K562 (cell line): ENCODE measurements around the gene RNF19B. TPM values are rescaled to one million over a fixed set of nuclear protein-coding genes. Genes with fewer than 3 reads are reported as not detected.
A peak's percentile ranks its signal among the peaks of the same experiment; 100 is the strongest.

Experiments
- ATAC-seq: fragments of 200-7000 bp; cut with Tn5 transposase; 3 replicates; pipeline ENCODE4 v1.9.1; 2020; ENCODE audit warnings: moderate library complexity
- BruUV-seq: library from RNA; stranded (reverse); fragments of 400-500 nt; replicated peaks from 2 replicates; lab custom pipeline; 2021; lab: Mats Ljungman, UMichigan
- CTCF ChIA-PET: fragments of 300-600 bp; formaldehyde crosslinking; extraction: SDS; loops from one replicate; lab custom pipeline; 2021; ENCODE audit warnings: low intra/inter-chr PET ratio; lab: Yijun Ruan, JAX
- POLR2A ChIA-PET: fragments of 300-600, 350-650 bp; sonication (Branson Sonifier 250); formaldehyde crosslinking; extraction: SDS; loops from one replicate; lab custom pipeline; 2021; ENCODE audit warnings: antibody characterized with exemption, inconsistent platforms; lab: Yijun Ruan, JAX
- DNase-seq, 4 experiments: peaks; one replicate each; pipeline versions ENCODE4 v3.0.0 to v3.0.0-alpha.2; 2011 to 2018; ENCODE audit warnings: low spot score in 3 of 4, mixed read lengths in 3 of 4; ENCODE audit errors: extremely low read depth in 1 of 4
- FAIRE-seq: peaks from 2 replicates; lab custom pipeline; 2011; peaks lifted over from hg19 to GRCh38; lab: Jason Lieb, UNC
- H2AFZ ChIP-seq: 2 replicates; pipeline ENCODE4 v1.6.0; 2011; ENCODE audit warnings: low read depth, low read length, control low read depth, inconsistent platforms
- H3K27ac ChIP-seq: fragments of 200-600 bp; 3 replicates; pipeline ENCODE4 v1.8.0; 2011; ENCODE audit warnings: low read depth, mild to moderate bottlenecking, control low read depth, inconsistent platforms, low read length, moderate library complexity, mixed read lengths; ENCODE audit errors: extremely low read depth
- H3K27me3 ChIP-seq, 2 experiments: fragments of 300-600 bp in 1 of 2; 2 replicates in 1 of 2; 3 replicates in 1 of 2; pipeline versions ENCODE4 v1.6.0 to v1.8.0; 2011; ENCODE audit warnings: inconsistent platforms in 2 of 2, low read length in 2 of 2, mild to moderate bottlenecking in 1 of 2, mixed read lengths in 1 of 2, moderate library complexity in 1 of 2; ENCODE audit not compliant: control insufficient read depth in 2 of 2, insufficient read depth in 2 of 2
- H3K36me3 ChIP-seq: fragments of 300-600 bp; 3 replicates; pipeline ENCODE4 v1.8.0; 2011; ENCODE audit warnings: mild to moderate bottlenecking, low read length, inconsistent platforms; ENCODE audit not compliant: control insufficient read depth, insufficient read depth
- H3K4me1 ChIP-seq, 2 experiments: fragments of 200-600 bp in 1 of 2; replicated peaks in 1 of 2; 2 replicates in 1 of 2; 3 replicates in 1 of 2; pipeline versions ENCODE4 v1.5.1 to v1.8.0; 2011; ENCODE audit warnings: inconsistent platforms in 2 of 2, low read length in 2 of 2, mild to moderate bottlenecking in 1 of 2, mixed read lengths in 1 of 2, moderate library complexity in 1 of 2; ENCODE audit not compliant: control insufficient read depth in 2 of 2, insufficient read depth in 2 of 2
- H3K4me2 ChIP-seq: 2 replicates; pipeline ENCODE4 v1.6.1; 2011; ENCODE audit warnings: low read length, control low read depth, inconsistent platforms, mixed read lengths; ENCODE audit not compliant: insufficient read depth
- H3K4me3 ChIP-seq: fragments of 200-600 bp; sonication (generic), shearing (Covaris generic); 2 replicates; pipeline ENCODE4 v1.5.1; 2016; ENCODE audit warnings: control low read depth, inconsistent platforms
- H3K79me2 ChIP-seq: fragments of 200-600 bp; 3 replicates; pipeline ENCODE4 v1.8.0; 2011; ENCODE audit warnings: low read length, inconsistent platforms; ENCODE audit not compliant: control insufficient read depth, insufficient read depth
- H3K9ac ChIP-seq, 2 experiments: 2 replicates each; pipeline versions ENCODE4 v1.6.0 to v1.6.1; 2011; ENCODE audit warnings: low read depth in 2 of 2, low read length in 2 of 2, control low read depth in 1 of 2, inconsistent platforms in 1 of 2, mild to moderate bottlenecking in 1 of 2, mixed read lengths in 1 of 2; ENCODE audit not compliant: insufficient read depth in 1 of 2
- H3K9me1 ChIP-seq: one replicate; pipeline ENCODE4 v1.6.0; 2011; ENCODE audit warnings: inconsistent platforms, mild to moderate bottlenecking, low read length, moderate library complexity; ENCODE audit not compliant: control insufficient read depth, insufficient read depth
- H3K9me3 ChIP-seq: replicated peaks from 2 replicates; pipeline ENCODE4 v1.5.1; 2011; ENCODE audit warnings: low read depth, low read length, inconsistent platforms; ENCODE audit not compliant: control insufficient read depth, insufficient read depth
- H4K20me1 ChIP-seq: replicated peaks from 2 replicates; pipeline ENCODE4 v1.6.1; 2011; ENCODE audit warnings: low read length, inconsistent platforms, mixed read lengths; ENCODE audit not compliant: control insufficient read depth, insufficient read depth
- GATAD2B ChIP-seq: fragments of 450-650 bp; IDR thresholded peaks from 2 replicates; pipeline ENCODE4 v1.6.1; 2017; ENCODE audit warnings: mild to moderate bottlenecking, borderline replicate concordance
- MECOM ChIP-seq: fragments of 250-450 bp; sonication (Bioruptor Pico); IDR thresholded peaks from 2 replicates; pipeline ENCODE4 v1.8.0; 2022; ENCODE audit warnings: inconsistent platforms
- MTA2 ChIP-seq: fragments of 450-650 bp; IDR thresholded peaks from 2 replicates; pipeline ENCODE4 v1.6.1; 2016; ENCODE audit warnings: low read depth
- NCOA6 ChIP-seq: fragments of 450-650 bp; IDR thresholded peaks from 2 replicates; pipeline ENCODE4 v1.6.1; 2017; ENCODE audit warnings: mild to moderate bottlenecking
- POLR2AphosphoS2 ChIP-seq: IDR thresholded peaks from 2 replicates; pipeline ENCODE4 v1.6.1; 2012; ENCODE audit warnings: low read length, improper control_type of control experiment
- POLR2AphosphoS5 ChIP-seq: IDR thresholded peaks from 2 replicates; pipeline ENCODE4 v1.6.1; 2011; ENCODE audit warnings: mild to moderate bottlenecking, low read depth, low read length, moderate library complexity; ENCODE audit not compliant: control insufficient read depth, insufficient read depth
- ZNF124 ChIP-seq: sonication (generic); formaldehyde crosslinking; IDR thresholded peaks from 2 replicates; pipeline ENCODE4 v1.8.1; 2022; ENCODE audit warnings: missing genetic modification reagents
- ZNF740 ChIP-seq, 3 experiments: fragments of 200-800 bp in 1 of 3; sonication (Bioruptor generic) in 1 of 3; sonication (generic) in 1 of 3; formaldehyde crosslinking in 1 of 3; IDR thresholded peaks; 2 replicates each; pipeline versions ENCODE4 v1.6.1 to v1.8.0; 2016 to 2022; ENCODE audit warnings: mild to moderate bottlenecking in 2 of 3, missing compliant biosample characterization in 2 of 3, missing genetic modification characterization in 2 of 3, missing genetic modification reagents in 1 of 3
- WGBS: fragments of 100-300 bp; shearing (Covaris generic); methylation state at CpG from one replicate; pipeline ENCODE4 v1.1.6; 2016; ENCODE audit warnings: low coverage, mixed read lengths; ENCODE audit not compliant: insufficient coverage; ENCODE audit errors: missing lambda C conversion rate; 5-methylcytosine and 5-hydroxymethylcytosine counted together
- in situ Hi-C: fragments of 300-500 bp; cut with MboI; formaldehyde crosslinking; loops from 4 replicates; pipeline ENCODE4 v1.15.0; 2018; ENCODE audit warnings: inconsistent platforms, mixed read lengths
- intact Hi-C: fragments of 100-400 bp; cut with micrococcal nuclease; formaldehyde crosslinking; loops from 2 replicates; pipeline ENCODE4 v1.14.2; 2022
- polyA plus RNA-seq, 8 experiments: library from polyadenylated mRNA; depleted of rRNA in 4 of 8; stranded (reverse) in 5 of 8; unstranded in 3 of 8; fragments of >200 nt; fragmentation: Nextera tagmentation in 2 of 8; fragmentation: Illumina TruSeq in 1 of 8; extraction: Ambion mirVana in 2 of 8; extraction: Trizol in 1 of 8; gene quantifications; 2 replicates each; pipeline versions ENCODE4 v1.2.1 to v1.2.3, GENCODE V29; 2011 to 2014; ENCODE audit warnings: inconsistent platforms in 1 of 8, missing spikeins in 1 of 8
- total RNA-seq, 7 experiments: library from RNA; depleted of rRNA in 6 of 7; stranded (reverse); fragments of >200 nt in 6 of 7; fragmentation: Illumina TruSeq in 2 of 7; extraction: Trizol in 2 of 7; gene quantifications; 2 replicates each; pipeline versions ENCODE4 v1.2.1 to v1.2.3, GENCODE V29; 2011 to 2021; ENCODE audit warnings: low replicate concordance in 1 of 7
- TF ChIP-seq, protein P1 (sequence below): fragments of 450-650 bp; IDR thresholded peaks from 2 replicates; pipeline ENCODE4 v1.6.1; 2018; ENCODE audit not compliant: partially characterized antibody

Gene RNF19B
- total and polyA plus RNA-seq, 9 of the 15 experiments (the other 6 are each of a cell fraction or from before 2014, with no cell fraction given): 2.6 to 14.9 (median 10.1) TPM

DNA sequence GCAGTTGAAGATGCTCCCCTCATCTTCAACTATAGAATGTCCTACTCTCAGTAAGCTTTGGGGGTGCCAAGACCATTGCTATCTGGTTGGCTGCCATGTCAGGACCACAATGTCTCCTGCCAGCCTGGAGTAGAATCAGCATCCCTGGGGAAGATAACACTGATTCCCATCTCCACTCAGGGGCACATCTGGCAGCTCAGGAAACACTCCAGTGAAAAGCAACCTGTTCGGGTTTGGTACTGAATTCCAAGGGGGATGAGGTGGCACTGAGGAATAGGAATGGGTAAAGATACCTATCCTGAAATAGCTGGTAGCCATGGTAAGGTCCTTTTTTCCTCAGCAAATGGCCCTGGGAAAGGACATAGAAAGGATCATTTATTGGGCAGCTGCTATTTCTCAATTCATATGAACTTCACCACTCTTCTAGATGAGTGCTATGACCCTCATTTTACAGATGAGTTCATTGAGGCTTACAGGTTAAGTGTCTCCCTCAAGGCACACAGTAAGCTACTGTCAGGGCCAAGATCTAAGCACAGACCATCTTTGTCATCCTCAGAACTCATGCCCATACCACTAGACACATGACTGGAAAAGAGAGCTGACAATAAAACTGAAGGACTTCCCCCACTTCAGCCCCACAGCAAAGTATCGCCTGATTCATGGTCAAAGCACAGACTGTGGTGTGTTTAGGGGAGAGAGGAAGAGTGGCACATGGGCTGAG lies 40.7 kb upstream of the RNF19B start:
- H3K9me3 ChIP-seq: no peaks in the 10 kb centered on the region
- POLR2A ChIA-PET: interaction anchor here (0.6 to 8.3 kb wide), 10 partner anchors 10 to 314 kb away, joined by 3 to 95 read pairs (median 4); no protein-coding TSS in a partner anchor
- peaks cover 63% of the 10 kb centered on the region for H3K36me3 ChIP-seq
- no TSS peak for BruUV-seq
- DNase-seq (no peak), FAIRE-seq (no peak), ATAC-seq (no peak)
- no peaks in the 10 kb centered on the region for H3K27me3 ChIP-seq
- H3K9ac ChIP-seq: no peak overlapping the region
- peaks cover 64% of the 10 kb centered on the region for H4K20me1 ChIP-seq
- H3K27ac ChIP-seq: no peak overlapping the region
- H3K4me1 ChIP-seq: peaks cover 3 to 59% of the 10 kb centered on the region in 2 experiments; a peak in 4 of 5 replicates
- peaks cover 7% of the 10 kb centered on the region for H3K9me1 ChIP-seq
- H3K79me2 ChIP-seq: peaks cover 3% of the 10 kb centered on the region; the same call in 2 of the 3 replicates
- in situ Hi-C loops: no loop called here
- TF ChIP-seq, protein P1, sequence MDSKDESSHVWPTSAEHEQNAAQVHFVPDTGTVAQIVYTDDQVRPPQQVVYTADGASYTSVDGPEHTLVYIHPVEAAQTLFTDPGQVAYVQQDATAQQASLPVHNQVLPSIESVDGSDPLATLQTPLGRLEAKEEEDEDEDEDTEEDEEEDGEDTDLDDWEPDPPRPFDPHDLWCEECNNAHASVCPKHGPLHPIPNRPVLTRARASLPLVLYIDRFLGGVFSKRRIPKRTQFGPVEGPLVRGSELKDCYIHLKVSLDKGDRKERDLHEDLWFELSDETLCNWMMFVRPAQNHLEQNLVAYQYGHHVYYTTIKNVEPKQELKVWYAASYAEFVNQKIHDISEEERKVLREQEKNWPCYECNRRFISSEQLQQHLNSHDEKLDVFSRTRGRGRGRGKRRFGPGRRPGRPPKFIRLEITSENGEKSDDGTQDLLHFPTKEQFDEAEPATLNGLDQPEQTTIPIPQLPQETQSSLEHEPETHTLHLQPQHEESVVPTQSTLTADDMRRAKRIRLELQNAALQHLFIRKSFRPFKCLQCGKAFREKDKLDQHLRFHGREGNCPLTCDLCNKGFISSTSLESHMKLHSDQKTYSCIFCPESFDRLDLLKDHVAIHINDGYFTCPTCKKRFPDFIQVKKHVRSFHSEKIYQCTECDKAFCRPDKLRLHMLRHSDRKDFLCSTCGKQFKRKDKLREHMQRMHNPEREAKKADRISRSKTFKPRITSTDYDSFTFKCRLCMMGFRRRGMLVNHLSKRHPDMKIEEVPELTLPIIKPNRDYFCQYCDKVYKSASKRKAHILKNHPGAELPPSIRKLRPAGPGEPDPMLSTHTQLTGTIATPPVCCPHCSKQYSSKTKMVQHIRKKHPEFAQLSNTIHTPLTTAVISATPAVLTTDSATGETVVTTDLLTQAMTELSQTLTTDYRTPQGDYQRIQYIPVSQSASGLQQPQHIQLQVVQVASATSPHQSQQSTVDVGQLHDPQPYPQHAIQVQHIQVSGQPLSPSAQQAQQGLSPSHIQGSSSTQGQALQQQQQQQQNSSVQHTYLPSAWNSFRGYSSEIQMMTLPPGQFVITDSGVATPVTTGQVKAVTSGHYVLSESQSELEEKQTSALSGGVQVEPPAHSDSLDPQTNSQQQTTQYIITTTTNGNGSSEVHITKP: no peak
- no peak for TF ChIP-seq GATAD2B
- peak; percentile 11; the same call in 1 of the 2 replicates for TF ChIP-seq POLR2AphosphoS5
- no peak for TF ChIP-seq ZNF124 (CRISPR knock-in tag)
- no peak for TF ChIP-seq MECOM
- peak; percentile 52; the same call in 1 of the 2 replicates for TF ChIP-seq POLR2AphosphoS2
- no peak for TF ChIP-seq MTA2
- no peak for TF ChIP-seq ZNF740 (CRISPR knock-in tag; IDR thresholded peaks at IDR 0.05)
- TF ChIP-seq ZNF740 (tag; IDR thresholded peaks at IDR 0.05): no peak
- no peak for TF ChIP-seq NCOA6
- TF ChIP-seq, all 486 proteins: peak for 2
- CTCF ChIA-PET: interaction anchor here (2.5 to 3.5 kb wide), 2 partner anchors 72 to 112 kb away, joined by 18 to 20 read pairs; no protein-coding TSS in a partner anchor
- WGBS: 86% methylated on average over 2 of the region's 2 CpGs
- no peak overlapping the region for H3K4me2 ChIP-seq
- H2AFZ ChIP-seq: no peak overlapping the region
- H3K4me3 ChIP-seq: no peak overlapping the region
- intact Hi-C loops: loop anchor here (5.0 kb wide), 1 partner anchor 43 kb away; the partner anchor contains the start of gene RNF19B
